Right atrium auricular region (tissue), 2 donors: ENCODE data around the gene ARHGEF33. TPM values are rescaled to one million over a fixed set of nuclear protein-coding genes. Genes with fewer than 3 reads are reported as not detected.
A peak's percentile ranks its signal among the peaks of the same experiment; 100 is the strongest.

Experiments
- DNase-seq: peaks from one replicate; pipeline ENCODE4 v3.0.0-alpha.2; 2019; ENCODE audit warnings: low spot score
- H3K27ac ChIP-seq, 2 donors: fragments of 200-600 bp; sonication (generic); 1 replicate in 1 of 2; 2 replicates in 1 of 2; pipeline ENCODE4 v1.5.1; 2016 to 2019
- H3K27me3 ChIP-seq, 2 donors: fragments of 200-600 bp; sonication (generic); one replicate each; pipeline versions ENCODE4 v1.5.1 to v1.6.0; 2017 to 2019
- H3K36me3 ChIP-seq: fragments of 200-600 bp; sonication (generic); one replicate; pipeline ENCODE4 v1.5.1; 2016
- H3K4me1 ChIP-seq, 2 donors: fragments of 200-600 bp; sonication (generic); one replicate each; pipeline versions ENCODE4 v1.5.1 to v1.6.0; 2017 to 2019
- H3K4me3 ChIP-seq, 2 donors: fragments of 200-600 bp; sonication (generic); 1 replicate in 1 of 2; 2 replicates in 1 of 2; pipeline ENCODE4 v1.5.1; 2017 to 2019; ENCODE audit warnings: mild to moderate bottlenecking in 1 of 2, moderate library complexity in 1 of 2
- H3K9me3 ChIP-seq, 2 donors: fragments of 200-600 bp; sonication (generic); one replicate each; pipeline ENCODE4 v1.5.1; 2019
- total RNA-seq, 2 donors: library from RNA; depleted of rRNA; stranded (reverse); fragments of >200 nt; gene quantifications; one replicate each; pipeline ENCODE4 v1.1.0, GENCODE V29; 2016
- TF ChIP-seq, protein P1 (sequence below), 2 donors: fragments of 200-600 bp; sonication (generic); IDR thresholded peaks; one replicate each; pipeline ENCODE4 v1.5.1; 2019; ENCODE audit warnings: antibody characterized with exemption in 2 of 2

The ARHGEF33 gene
- total RNA-seq, 2 donors from 2014 or later, result 0.24 to 1.0 TPM

GRCh38 chr2:38959938-38960608 is 70.4 kb downstream of the ARHGEF33 start:
- no peaks in the 10 kb centered on the region for H3K27me3 ChIP-seq
- peak; percentile 69 for DNase-seq
- no peaks in the 10 kb centered on the region for H3K36me3 ChIP-seq
- no peaks in the 10 kb centered on the region for H3K9me3 ChIP-seq
- H3K4me3 ChIP-seq, result peak overlapping the region; percentile 30 to 51
- TF ChIP-seq, protein P1, sequence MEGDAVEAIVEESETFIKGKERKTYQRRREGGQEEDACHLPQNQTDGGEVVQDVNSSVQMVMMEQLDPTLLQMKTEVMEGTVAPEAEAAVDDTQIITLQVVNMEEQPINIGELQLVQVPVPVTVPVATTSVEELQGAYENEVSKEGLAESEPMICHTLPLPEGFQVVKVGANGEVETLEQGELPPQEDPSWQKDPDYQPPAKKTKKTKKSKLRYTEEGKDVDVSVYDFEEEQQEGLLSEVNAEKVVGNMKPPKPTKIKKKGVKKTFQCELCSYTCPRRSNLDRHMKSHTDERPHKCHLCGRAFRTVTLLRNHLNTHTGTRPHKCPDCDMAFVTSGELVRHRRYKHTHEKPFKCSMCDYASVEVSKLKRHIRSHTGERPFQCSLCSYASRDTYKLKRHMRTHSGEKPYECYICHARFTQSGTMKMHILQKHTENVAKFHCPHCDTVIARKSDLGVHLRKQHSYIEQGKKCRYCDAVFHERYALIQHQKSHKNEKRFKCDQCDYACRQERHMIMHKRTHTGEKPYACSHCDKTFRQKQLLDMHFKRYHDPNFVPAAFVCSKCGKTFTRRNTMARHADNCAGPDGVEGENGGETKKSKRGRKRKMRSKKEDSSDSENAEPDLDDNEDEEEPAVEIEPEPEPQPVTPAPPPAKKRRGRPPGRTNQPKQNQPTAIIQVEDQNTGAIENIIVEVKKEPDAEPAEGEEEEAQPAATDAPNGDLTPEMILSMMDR (IDR thresholded peaks at IDR 0.05), result peak in 1 of 2 donors; percentile 42
- peaks cover 0 to 6% of the 10 kb centered on the region in 2 donors for H3K4me1 ChIP-seq
- no peak overlapping the region for H3K27ac ChIP-seq

DNA sequence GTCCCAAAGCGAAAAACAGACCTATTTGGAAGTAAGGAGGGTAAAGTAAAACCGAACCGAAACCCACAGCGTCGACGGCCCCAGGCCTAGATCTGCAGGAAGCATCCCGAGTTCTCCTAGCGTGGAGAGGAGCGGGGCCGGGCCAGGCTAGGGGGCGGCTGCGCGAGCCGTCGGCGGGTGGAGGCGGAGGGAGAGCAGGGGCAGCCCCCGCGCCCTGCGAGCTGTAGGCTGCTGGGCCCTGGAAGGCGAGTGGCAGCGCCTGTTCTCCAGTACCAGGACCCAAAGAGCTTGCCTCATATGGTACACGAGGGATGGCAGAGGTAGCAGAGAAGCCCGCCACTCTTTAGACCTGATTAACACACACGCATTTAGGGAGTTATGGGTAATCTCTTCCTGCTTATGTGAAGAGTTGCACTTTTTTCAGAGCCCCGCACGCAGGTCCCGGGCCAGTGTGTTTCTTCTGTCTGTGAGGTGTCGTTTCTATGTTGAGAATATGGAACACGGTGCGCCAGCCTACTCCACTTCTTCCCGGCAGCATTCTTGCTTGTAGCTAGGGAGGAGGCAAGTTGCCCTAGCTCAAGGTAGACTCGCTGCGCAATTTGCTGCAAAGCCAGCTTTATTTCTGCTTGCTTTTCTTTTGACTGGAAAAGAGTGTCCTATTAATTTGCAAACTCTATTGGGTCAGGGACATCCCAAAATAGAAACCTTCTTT is 71.1 kb downstream of the ARHGEF33 start:
- Histone ChIP-seq H3K36me3 (no peaks in the 10 kb centered on the region), H3K27me3 (no peaks in the 10 kb centered on the region), H3K27ac (no peak overlapping the region), H3K9me3 (no peaks in the 10 kb centered on the region), H3K4me3 (peak overlapping the region; percentile 9 to 51), H3K4me1 (peaks cover 0 to 6% of the 10 kb centered on the region in 2 donors)
- TF ChIP-seq, protein P1 (IDR thresholded peaks at IDR 0.05), result no peak
- DNase-seq, result no peak

- H3K36me3 ChIP-seq, result no peaks in the 10 kb centered on the region
- no peak for DNase-seq
- TF ChIP-seq, protein P1 (IDR thresholded peaks at IDR 0.05), result no peak
- H3K4me1 ChIP-seq, result no peaks in the 10 kb centered on the region
- H3K9me3 ChIP-seq, result no peaks in the 10 kb centered on the region
- no peak overlapping the region for H3K27ac ChIP-seq
- no peak overlapping the region for H3K4me3 ChIP-seq
- H3K27me3 ChIP-seq, result no peaks in the 10 kb centered on the region
These were observed 76.3 kb downstream of the ARHGEF33 start for GRCh38 chr2:38966006-38966405.

DNA sequence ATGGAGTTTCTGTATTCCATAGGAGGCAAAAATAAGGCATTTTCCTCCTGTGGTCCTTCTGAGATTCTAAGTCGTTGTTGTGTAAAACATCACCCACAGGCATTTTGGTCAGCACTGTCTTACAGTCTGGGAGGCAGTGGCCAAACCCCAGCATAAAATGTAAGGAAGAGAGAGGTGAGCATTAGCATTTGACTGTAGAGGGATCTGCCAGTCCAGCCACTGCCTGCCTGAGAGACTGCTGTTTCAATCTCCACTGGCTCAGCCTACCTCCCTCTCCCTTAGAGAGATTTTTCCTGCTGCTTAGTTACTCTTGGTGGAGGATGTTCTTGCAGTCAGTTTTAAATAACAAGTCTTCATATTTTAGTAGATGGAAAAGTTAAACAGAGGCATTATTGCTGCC is 77.0 kb downstream of the ARHGEF33 start:
- no peak overlapping the region for H3K4me3 ChIP-seq
- H3K9me3 ChIP-seq, result no peaks in the 10 kb centered on the region
- no peak for DNase-seq
- no peaks in the 10 kb centered on the region for H3K27me3 ChIP-seq
- no peaks in the 10 kb centered on the region for H3K4me1 ChIP-seq
- TF ChIP-seq, protein P1 (IDR thresholded peaks at IDR 0.05), result no peak
- H3K27ac ChIP-seq, result no peak overlapping the region
- no peaks in the 10 kb centered on the region for H3K36me3 ChIP-seq

- H3K4me3 ChIP-seq, result no peak overlapping the region
- DNase-seq, result no peak
- no peaks in the 10 kb centered on the region for H3K36me3 ChIP-seq
- TF ChIP-seq, protein P1 (IDR thresholded peaks at IDR 0.05), result no peak
- no peaks in the 10 kb centered on the region for H3K27me3 ChIP-seq
- H3K27ac ChIP-seq, result no peak overlapping the region
- no peaks in the 10 kb centered on the region for H3K4me1 ChIP-seq
- no peaks in the 10 kb centered on the region for H3K9me3 ChIP-seq
These were observed 78.3 kb downstream of the ARHGEF33 start for GRCh38 chr2:38968021-38968420.
